ENCODE measurements around the gene CHIC2.

DNA sequence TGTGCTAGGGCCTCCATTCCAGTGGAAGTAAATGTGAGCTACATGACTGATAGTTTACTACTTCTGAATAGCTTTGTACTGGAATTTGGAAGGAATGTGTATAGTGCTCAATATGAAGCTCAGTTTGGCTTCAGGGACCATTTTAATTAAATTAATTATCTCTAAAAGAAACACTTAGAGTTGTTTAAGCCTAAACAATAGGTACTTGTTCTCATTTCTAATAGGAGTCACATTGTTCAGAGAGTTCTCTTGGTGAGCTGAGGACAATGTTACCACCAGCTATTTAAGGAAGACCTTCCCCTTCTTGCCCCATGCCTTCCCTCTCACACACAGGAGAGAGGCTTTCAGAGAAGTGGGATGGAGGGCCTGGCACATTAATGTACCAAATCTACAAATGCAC is 78.3 kb downstream of the CHIC2 start:
- TF ChIP-seq, protein P1, sequence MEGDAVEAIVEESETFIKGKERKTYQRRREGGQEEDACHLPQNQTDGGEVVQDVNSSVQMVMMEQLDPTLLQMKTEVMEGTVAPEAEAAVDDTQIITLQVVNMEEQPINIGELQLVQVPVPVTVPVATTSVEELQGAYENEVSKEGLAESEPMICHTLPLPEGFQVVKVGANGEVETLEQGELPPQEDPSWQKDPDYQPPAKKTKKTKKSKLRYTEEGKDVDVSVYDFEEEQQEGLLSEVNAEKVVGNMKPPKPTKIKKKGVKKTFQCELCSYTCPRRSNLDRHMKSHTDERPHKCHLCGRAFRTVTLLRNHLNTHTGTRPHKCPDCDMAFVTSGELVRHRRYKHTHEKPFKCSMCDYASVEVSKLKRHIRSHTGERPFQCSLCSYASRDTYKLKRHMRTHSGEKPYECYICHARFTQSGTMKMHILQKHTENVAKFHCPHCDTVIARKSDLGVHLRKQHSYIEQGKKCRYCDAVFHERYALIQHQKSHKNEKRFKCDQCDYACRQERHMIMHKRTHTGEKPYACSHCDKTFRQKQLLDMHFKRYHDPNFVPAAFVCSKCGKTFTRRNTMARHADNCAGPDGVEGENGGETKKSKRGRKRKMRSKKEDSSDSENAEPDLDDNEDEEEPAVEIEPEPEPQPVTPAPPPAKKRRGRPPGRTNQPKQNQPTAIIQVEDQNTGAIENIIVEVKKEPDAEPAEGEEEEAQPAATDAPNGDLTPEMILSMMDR (IDR thresholded peaks at IDR 0.05) = no peak
- TF ChIP-seq POLR2A (IDR thresholded peaks at IDR 0.05; ENCODE audit: low read depth) = no peak
- TF ChIP-seq EP300 (IDR thresholded peaks at IDR 0.05) = no peak
